Measurements from ENCODE around the gene PRMT9.

Gene PRMT9

DNA sequence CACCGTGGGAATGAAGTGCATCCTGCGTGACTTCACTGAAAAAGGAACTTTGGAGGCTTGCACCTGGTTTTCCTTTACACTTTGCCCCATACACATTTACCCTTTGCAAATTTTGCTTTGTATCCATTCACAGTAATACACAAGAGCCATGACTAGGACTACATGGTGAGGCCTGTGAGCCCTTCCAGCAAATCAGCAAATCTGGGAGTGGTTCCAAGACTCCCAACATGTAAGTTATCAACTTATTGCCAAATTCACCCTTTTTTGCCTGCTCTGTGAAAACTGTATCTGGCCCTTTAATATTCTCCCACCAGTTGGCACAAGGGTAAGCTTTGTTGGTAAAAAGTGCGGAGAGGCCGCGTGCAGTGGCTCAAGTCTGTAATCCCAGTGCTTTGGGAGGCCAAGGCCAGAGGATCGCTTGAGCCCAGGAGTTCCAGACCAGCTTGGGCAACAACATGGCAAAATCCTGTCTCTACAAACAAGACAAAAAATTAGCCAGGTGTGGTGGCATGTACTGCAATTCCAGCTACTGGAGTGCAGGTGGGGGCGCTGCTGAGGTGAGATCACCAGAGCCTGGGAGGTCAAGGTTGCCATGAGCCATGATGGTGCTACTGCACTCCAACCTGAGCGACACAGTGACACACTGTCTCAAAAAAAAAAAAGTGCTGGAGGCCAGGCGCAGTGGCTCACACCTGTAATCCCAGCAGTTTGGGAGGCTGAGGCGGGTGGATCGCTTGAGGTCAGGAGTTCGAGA is 5.0 kb downstream of the PRMT9 start:
- DNase-seq, result no peak

DNA sequence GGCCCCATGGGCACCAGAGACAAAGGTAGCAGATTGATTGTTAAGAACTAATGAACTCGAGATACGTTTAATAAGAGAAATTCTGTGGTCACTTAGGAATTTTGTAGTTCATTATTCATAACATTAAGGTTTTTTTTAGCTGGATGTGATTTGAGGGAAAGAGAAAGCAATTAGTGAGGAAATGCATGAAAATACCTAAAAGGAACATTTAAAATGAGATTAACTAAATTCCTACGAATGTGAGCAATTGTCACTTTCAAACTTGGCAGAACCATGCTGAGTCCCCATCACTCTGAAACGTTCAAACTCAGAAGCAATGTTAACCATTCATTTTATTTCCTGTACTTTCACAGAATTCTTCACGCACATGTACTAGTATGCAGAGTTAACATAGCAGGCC is 5.9 kb downstream of the PRMT9 start:
- no peak for DNase-seq

DNA sequence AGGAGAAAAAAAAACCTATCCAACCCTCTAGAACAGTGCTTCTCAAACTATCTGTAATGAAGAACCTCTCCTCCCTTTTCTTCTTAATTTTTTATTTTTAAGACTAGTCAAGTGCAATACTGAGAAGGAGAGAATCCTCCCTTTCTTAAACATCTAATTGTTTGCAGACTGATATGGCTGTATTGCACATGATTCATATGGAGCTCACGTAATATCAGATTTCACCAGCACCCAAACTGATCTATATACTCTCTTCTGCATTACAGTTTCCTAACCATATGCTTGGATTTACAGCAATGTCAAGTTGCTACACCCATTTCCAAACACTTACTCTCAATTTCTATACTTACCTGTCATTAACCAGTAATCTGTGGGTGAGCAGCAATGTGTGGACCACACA is 9.5 kb downstream of the PRMT9 start:
- DNase-seq, result no peak

DNA sequence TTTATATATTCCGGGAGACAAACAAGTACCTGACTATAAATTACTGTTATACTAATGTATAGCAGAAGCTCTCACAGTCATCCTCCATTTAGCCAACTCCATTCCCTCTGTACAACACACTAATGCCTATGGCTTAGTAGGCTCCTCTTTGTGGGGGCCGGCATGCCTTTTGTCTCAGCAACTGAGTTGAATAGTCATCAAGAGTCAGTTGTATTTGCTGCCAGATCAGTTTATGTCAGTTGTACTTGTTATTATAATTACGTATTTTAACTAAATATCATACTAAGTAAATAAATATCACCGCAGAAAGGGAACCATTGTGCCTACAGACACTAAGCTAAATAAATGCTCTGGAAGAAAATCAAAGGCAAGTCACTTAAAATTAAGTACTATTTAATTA is 9.9 kb downstream of the PRMT9 start:
- no peak for DNase-seq

DNA sequence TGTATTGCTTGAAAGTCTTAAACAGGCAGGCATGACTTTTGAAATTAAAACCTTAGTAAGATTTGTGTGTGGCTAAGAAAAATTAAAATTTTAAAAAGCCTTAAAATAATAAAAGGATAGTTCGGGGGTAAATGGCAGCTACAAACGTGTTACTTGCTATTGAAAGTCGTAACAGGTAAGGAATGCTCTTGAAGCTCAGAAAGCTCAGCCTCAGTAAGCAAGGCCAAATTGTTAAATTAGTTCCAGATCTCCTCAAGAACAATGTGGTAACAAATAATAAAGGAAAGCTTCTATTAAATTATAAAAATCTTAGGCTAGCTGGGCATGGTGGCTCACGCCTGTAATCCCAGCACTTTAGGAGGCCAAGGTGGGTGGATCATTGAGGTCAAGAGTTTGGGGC is 25.5 kb downstream of the PRMT9 start:
- no peak for DNase-seq

DNA sequence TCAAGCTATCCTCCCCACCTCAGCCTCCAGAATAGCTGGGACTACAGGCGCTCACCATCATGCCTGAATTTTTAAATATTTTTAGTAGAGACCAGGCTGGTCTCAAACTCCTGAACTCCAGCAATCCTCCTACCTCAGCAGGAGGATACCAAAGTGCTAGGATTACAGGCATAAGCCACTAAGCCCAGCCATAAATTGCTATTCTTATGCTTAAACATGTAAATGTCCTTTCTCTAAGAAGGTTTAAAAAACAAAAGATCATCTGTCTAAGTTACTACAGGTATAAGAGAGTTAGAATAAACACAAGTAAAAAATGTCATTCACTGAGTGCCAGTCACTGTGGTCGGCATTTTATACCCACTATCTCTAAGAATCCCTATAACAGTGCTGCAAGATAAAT is 28.3 kb downstream of the PRMT9 start:
- no peak for DNase-seq

DNA sequence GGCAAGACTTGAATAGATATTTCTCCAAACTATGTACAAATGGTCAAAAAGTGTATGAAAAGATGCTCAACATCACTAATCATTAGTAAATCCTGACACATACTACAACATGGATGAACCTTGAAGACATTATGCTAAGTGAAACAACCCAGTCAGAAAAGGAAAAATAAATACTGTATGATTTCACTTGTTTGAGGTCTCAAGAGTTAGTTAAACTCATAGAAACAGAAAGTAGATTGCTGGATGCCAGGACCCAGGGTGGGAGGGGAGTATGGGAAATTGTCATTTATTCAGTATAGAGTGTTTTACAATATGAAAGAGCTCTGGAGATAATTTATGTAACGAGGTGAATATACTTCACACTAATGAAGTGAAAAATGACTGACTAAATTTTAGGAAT is 32.4 kb downstream of the PRMT9 start:
- no peak for DNase-seq

DNA sequence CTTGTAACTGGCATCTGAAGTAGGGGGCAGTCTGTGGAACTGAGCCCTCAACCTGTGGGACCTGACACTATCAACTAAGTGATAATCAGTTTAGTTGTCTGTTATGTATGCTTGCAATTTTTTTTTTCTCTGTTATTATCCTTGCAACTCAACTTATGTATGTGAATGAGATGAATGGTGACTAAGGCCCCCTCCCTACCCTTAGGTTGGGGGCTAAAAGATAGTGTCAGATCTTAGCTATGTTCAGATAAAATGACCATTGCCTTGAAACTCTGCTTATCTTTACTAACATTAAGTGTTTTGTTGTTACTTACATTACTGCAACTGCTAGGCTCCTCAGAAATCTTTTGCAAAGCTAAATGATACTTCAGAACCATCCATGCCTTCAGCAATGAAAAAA is 35.3 kb downstream of the PRMT9 start:
- DNase-seq, result no peak

DNA sequence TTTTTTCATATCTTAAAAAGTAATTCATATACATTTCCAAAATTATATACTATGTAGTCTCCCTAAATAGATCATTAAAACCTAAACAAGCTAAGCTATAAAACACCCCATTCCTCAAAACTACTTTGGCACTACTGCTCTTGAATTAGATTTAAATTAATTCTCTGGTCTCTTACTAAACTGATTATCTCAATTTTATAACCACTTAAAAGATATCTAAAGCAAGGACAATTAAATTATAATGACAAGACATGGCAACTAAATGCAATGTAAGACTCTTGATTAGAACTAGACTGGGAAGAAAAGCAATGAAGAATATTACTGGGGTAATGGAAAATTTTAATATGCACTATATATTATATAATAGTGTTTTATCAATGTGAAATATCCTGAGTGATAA is 38.9 kb downstream of the PRMT9 start:
- no peak for DNase-seq

DNA sequence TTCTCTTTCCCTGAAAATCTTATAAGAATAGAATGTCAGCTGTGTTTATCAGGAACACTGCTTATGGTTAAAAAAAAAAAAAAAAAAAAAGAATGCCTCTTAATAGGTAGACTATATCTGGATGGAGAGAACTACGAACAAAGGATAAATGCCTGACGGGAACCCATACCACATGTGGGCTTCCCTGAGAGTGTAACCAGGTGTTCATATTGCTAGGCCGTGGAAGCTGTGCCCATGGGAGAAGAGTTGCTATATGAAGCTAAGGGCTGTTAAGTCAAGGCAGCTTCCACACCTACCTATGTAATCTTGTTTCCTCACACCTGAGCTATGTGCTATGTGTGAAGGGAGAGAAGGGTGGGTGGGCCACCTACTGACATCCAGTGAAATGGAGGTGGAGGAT is 39.5 kb downstream of the PRMT9 start:
- DNase-seq, result no peak

DNA sequence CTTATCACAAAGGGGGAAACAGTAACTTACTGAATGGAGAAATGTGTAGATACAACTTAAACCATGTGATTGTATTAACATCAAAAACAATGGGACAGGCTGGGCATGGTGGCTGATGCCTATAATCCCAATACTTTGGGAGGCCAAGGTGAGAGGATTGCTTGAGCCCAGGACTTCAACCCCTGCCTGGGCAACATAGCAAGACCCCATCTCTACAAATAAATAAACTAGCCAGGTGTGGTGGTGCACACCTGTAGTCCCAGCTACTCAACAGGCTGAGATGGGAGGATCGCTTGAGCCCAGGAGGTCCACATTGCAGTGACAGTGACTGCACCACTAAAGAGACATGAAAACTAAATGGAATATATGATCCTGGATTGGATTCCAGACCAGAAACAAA is 40.3 kb downstream of the PRMT9 start:
- no peak for DNase-seq

DNA sequence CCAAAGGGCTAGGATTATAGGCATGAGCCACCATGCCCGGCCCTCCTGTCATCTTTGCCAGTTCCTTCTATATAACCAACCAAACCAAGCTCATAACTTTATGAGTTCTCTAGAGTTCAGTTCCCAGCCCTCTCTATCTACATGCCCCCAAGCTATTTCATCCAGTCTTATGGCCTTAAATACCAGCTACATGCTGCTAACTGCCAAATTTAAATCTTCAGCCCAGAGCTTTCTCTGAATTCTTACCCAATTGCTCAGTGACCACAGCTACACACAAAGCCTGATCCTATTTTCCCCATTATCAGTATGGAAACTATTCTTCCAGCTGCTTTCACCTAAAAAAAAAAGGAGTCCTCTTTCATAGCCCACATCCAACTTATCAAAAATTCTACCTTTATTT is 43.6 kb downstream of the PRMT9 start:
- DNase-seq, result no peak

DNA sequence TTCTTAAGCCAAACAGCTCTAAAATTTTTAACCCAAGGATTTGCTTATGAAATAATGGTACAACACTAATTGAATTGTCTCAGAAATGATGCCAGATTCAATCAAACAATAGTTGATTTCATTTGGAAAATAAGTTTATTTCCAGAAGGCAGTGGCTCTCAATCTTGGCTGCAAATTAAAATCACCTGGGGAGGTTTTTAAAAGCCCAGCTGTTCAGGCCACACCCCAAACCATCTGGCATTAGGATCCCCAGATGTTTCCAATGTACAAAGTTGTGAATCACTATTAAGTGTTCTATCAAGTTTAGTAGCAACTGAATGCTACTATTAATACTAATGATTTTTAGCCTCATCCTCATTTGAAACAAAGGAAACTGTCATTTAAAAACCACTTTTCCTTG is 44.6 kb downstream of the PRMT9 start:
- DNase-seq, result no peak

DNA sequence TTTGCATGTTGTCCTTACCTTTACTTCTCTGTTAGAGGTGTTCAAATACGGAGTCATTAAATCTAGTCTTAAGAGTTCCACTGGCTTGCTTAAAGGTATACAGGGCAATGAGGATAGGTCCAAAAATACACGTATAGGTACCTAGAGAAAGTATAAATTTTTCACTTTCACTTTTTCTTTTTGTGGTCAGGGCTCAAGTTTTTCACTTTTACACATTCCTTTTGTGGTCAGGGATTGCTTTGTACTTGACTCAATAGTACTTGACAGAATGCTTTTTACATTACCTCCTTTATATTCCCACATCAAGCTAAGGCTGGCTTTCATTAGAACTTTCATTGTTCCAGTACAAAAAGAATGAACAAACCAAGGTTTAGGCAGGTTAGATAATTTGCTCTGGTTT is 45.0 kb downstream of the PRMT9 start:
- DNase-seq, result no peak

DNA sequence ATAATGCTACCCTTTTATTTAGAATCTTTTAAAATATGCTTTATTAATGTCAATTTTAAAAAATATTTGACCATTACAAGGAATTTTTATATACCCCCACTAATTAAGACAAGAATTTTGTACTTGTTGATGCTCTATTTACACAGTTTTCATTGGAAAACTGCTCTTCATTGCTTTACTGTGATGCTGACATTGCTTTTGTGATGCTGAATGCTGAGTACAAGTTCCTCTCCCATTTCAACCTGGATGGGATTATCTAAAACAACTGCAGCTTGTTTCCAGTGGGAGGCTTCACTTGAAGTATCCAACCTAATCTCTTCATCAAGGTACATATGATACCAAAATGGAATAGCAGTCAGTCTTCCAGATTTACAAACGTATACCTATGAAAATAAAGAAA is 45.6 kb downstream of the PRMT9 start:
- DNase-seq, result no peak

DNA sequence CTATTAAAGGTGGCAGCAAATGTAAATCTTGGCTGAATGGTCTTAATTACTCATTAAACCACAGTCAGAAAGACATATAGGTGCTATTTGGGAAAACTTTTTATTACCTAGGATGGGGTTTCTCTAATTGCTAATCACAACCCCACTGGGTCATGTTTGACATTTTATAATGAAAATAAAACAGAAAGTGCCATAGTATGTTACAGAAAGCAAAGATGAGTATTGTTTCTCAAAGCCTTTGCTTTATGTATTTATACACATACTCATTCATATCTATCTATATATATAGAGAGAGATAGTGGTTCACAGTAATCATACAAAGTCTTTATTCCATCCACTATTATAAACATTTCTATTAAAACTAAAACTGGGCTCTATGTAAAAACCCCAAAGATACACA is 48.6 kb downstream of the PRMT9 start:
- no peak for DNase-seq

DNA sequence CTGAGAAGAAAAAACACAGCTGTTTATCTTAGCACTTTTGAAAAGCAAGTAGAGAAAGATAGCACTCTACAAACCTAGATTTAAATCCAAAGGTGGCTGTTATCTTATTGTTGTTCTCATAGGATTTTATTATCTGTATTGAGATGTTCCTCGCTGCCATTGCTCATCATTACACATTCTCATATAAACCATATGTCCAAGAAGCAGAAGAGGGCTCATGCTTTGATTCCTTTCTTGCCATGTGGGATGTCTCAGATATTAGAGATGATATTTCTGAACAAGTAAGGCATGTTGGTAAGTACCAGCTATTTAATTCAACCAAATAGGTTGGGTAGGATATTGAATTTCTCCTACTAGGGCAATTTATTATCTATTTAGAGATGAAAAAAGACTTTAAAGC is 50.3 kb downstream of the PRMT9 start:
- no peak for DNase-seq

DNA sequence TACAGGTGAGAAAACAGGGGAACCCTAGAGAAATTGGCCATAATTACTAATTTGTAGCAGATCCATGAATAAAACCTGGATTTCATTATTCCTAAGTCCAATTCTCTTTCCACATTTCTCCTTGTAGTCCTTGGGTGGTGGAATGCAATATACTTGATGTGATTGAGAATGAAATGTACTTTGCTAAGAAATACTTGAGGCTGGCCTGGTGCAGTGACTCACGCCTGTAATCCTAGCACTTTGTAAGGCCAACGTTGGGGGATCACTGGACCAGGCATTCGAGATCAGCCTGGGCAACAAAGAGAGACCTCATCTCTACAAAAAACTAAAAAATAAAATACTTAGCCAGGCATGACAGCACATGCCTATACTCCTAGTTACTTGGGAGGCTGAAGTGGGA is 50.9 kb downstream of the PRMT9 start:
- no peak for DNase-seq

DNA sequence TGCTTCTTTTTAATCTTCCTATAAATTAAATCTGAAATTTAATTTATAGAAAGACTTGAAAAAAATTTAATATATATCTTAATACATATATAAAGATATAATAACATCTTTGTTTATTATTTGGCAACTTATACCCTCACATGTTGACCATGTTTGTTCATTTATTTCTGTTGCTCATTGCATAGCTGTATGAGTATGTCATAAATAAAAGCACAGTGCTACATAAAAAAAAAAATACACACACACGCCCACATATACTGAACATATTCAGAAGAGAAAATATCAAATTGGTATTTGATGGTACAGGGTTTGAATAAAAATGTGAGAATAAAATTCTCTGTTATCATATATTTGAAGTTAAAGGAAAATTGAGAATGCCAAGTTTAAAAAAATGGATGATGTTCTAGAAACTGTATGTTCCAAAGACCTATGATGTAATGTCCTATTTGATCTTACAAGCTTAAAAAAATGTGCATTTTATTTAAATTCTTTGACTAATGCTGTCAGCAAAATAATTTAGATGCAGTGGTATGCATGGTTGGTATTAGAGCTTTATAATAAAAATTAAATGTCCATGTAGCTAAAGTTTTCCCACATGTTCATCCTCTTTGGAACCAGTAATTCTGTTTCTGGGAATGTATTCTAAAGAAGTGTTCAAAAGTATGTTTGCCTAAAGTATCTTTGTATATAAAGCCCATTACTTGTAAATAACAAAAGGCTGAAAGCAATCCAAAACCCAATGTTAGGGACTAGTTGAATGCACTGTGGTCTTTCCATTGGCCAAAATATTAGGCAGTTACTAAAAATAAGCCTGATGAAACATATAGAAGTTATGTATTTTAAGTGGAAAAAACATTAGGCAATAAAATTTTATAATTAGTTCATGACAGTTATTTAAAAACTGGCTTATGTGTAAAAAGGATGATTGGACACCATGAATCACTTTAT is 53.9 kb downstream of the PRMT9 start:
- no peak for DNase-seq

DNA sequence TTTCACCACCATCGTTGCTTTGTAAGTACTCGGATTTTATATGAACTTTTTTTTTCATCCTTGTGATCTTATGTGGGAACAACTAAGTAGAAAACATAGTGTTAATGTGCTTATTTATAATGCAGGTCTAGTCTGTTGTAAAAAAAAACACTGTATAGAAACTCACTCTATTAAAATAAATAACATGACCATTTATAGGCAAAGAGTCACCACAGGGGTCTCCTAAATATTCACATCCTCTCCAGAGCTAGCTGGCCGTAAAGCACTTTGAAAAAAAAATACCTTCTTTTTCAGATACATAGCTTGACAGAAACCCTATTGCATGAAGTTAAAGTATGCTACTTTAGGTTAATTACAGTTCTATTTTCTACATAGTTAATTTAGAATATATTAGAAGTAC is 55.5 kb downstream of the PRMT9 start:
- no peak for DNase-seq

DNA sequence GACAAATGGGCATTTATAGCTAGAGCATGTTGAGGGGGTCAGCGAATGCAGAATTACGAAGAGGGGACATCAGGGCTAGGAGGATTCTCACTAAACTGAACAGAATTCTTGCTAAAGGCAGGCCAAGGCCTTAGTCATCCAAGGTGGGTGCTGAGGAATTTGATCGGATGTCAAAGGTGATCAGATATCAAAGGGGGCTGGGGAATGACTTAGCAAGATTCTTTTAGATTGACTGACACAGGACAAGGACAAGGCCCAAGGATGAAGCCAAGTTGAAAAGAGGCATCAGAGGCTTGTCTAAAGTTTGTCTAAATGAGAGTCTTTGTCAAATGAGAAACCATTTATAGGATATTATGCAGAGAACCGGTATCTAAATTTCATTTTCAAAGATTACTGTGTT is 57.1 kb downstream of the PRMT9 start:
- no peak for DNase-seq

DNA sequence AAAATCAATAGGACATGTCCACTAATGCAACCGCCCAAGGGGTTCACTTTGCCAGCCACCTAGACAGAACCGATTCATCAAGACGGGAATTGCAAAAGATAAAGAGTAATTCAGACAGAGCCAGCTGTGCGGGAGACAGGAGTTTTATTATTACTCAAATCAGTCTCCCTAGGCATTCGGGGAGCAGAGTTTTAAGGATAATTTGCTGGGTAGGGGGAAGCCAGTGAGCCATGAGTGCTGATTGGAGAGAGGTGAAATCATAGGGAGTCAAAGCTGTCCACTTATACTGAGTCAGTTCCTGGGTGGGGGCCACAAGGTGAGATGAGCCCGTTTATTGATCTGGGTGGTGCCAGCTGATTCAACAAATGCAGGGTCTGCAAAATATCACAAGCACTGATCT is 58.2 kb downstream of the PRMT9 start:
- DNase-seq, result no peak

DNA sequence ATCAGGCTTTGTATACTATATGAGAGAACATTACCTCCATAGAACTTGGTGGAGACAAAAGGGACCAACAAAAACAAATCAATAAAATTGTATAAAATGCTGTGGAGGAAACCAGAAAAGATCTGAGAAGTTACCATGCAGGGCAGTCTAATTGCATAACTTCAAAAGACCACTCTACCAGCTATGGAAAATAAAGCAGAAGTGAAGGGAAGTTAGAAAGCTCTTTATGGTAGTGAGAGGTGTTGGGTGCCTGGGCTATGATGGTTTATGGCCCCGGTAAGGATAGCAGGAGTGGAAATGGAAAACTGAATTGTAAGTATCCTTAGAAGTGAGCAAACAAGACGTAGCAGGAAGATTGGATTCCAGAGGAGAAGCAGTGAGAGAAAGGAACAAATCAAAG is 63.6 kb downstream of the PRMT9 start:
- DNase-seq, result no peak
